Kidney (tissue), 14 donors: ENCODE results near the gene ACTN4. TPM values are rescaled to one million over a fixed set of nuclear protein-coding genes. Genes with fewer than 3 reads are reported as not detected.

Experiments used
- DNase-seq, 5 donors: peaks; one replicate each; pipeline ENCODE4 v3.0.0-alpha.2; 2013 to 2020
- FAIRE-seq: peaks from 2 replicates; lab custom pipeline; 2012; peaks lifted over from hg19 to GRCh38; lab: Jason Lieb, UNC
- H3K27ac ChIP-seq, 2 donors: one replicate each; pipeline ENCODE4 v1.7.0; 2013; ENCODE audit warnings: low read depth in 2 of 2, low read length in 2 of 2, inconsistent platforms in 1 of 2
- H3K27me3 ChIP-seq: one replicate; pipeline ENCODE4 v1.7.1; 2013; ENCODE audit warnings: low read length, inconsistent platforms; ENCODE audit not compliant: control insufficient read depth, insufficient read depth
- H3K36me3 ChIP-seq, 3 donors: one replicate each; pipeline versions ENCODE4 v1.7.0 to v1.7.1; 2013; ENCODE audit warnings: low read length in 3 of 3, control low read depth in 1 of 3, inconsistent platforms in 1 of 3; ENCODE audit not compliant: insufficient read depth in 3 of 3, control insufficient read depth in 2 of 3
- H3K4me1 ChIP-seq, 3 donors: one replicate each; pipeline versions ENCODE4 v1.7.0 to v1.7.1; 2013; ENCODE audit warnings: low read length in 3 of 3, inconsistent platforms in 1 of 3, low read depth in 1 of 3; ENCODE audit not compliant: control insufficient read depth in 2 of 3, insufficient read depth in 2 of 3
- H3K4me3 ChIP-seq, 3 donors: one replicate each; pipeline versions ENCODE4 v1.7.0 to v1.8.1; 2013; ENCODE audit warnings: low read length in 3 of 3, control low read depth in 1 of 3, inconsistent platforms in 1 of 3
- H3K9ac ChIP-seq, 3 donors: one replicate each; pipeline versions ENCODE4 v1.7.0 to v1.7.1; 2013; ENCODE audit warnings: low read length in 3 of 3, control low read depth in 1 of 3, inconsistent platforms in 1 of 3
- H3K9me3 ChIP-seq, 3 donors: one replicate each; pipeline versions ENCODE4 v1.7.0 to v1.7.1; 2013; ENCODE audit warnings: low read length in 3 of 3, control low read depth in 1 of 3, inconsistent platforms in 1 of 3; ENCODE audit not compliant: control insufficient read depth in 2 of 3, insufficient read depth in 1 of 3
- CTCF ChIP-seq: IDR thresholded peaks from 3 replicates; pipeline ENCODE4 v1.5.1; 2012; ENCODE audit warnings: mild to moderate bottlenecking, moderate library complexity, borderline replicate concordance; ENCODE audit not compliant: insufficient read depth; ENCODE audit errors: extremely low read depth
- intact Hi-C: fragments of 100-400 bp; cut with DNase I; formaldehyde crosslinking; loops from one replicate; pipeline ENCODE4 v1.11.1; 2022
- polyA plus RNA-seq: library from polyadenylated mRNA; stranded (reverse); fragments of 350-450 nt; fragmentation: Illumina TruSeq; extraction: RNeasy Lipid Tissue Mini Kit (QIAGEN cat#74804); gene quantifications from one replicate; pipeline ENCODE4 v1.2.3, GENCODE V29; 2014; ENCODE audit warnings: low read depth, low replicate concordance; ENCODE audit not compliant: insufficient read depth
- total RNA-seq: library from RNA; stranded (reverse); fragmentation: NEBNext Ultra II Directional; extraction: Animal tissue kit (Norgen Biotek cat#: 25700); gene quantifications from one replicate; pipeline ENCODE4 v1.2.1, GENCODE V29; 2021
- donor health status: control.
- donor health status: control.
- donor health status: control.
- donor health status: control.
- donor health status: control.
- donor health status: DM: yes; HTN: yes; CAD: no.
- donor health status: Normal renal cell carcinoma (clear cell type).

The ACTN4 gene
- total and polyA plus RNA-seq, 2 donors from 2014 or later, result 231 to 606 TPM

- intact Hi-C loops, result no loop called here
- Histone ChIP-seq H3K4me3 (no peak overlapping the region), H3K27me3 (no peaks in the 10 kb centered on the region), H3K9ac (peak overlapping the region in 1 of 3 donors; percentile 31), H3K36me3 (peaks cover 4 to 94% (median 62%) of the 10 kb centered on the region in 3 donors), H3K27ac (peak overlapping the region; percentile 69 to 82), H3K4me1 (peaks cover 0 to 60% (median 23%) of the 10 kb centered on the region in 3 donors), H3K9me3 (no peaks in the 10 kb centered on the region)
- FAIRE-seq, result no peak
- peak in 1 of 5 donors; percentile 94 for DNase-seq
- TF ChIP-seq CTCF, result no peak
Observed at GRCh38 chr19:38707512-38708114, 60.2 kb downstream of the ACTN4 start.

GRCh38 chr19:38708413-38709024 is 61.1 kb downstream of the ACTN4 start:
- FAIRE-seq, result no peak
- no peak for TF ChIP-seq CTCF
- H3K27me3 ChIP-seq, result no peaks in the 10 kb centered on the region
- peak overlapping the region in 1 of 3 donors; percentile 31 for H3K9ac ChIP-seq
- H3K27ac ChIP-seq, result peak overlapping the region; percentile 69 to 82
- H3K4me3 ChIP-seq, result no peak overlapping the region
- intact Hi-C loops, result no loop called here
- H3K36me3 ChIP-seq, result peaks cover 4 to 92% (median 62%) of the 10 kb centered on the region in 3 donors
- peak in 1 of 5 donors; percentile 75 for DNase-seq
- no peaks in the 10 kb centered on the region for H3K9me3 ChIP-seq
- peaks cover 0 to 70% (median 25%) of the 10 kb centered on the region in 3 donors for H3K4me1 ChIP-seq

- Histone ChIP-seq H3K4me1 (peaks cover 0 to 75% (median 31%) of the 10 kb centered on the region in 3 donors), H3K4me3 (no peak overlapping the region), H3K27ac (peak overlapping the region; percentile 50 to 51), H3K9me3 (no peaks in the 10 kb centered on the region), H3K9ac (peak overlapping the region in 1 of 3 donors; percentile 12), H3K27me3 (no peaks in the 10 kb centered on the region), H3K36me3 (peaks cover 4 to 86% (median 57%) of the 10 kb centered on the region in 3 donors)
- no peak for TF ChIP-seq CTCF
- FAIRE-seq (no peak), DNase-seq (no peak)
- intact Hi-C loops, result no loop called here
Observed at GRCh38 chr19:38709119-38709518, 61.7 kb downstream of the ACTN4 start.
